ENCODE data around the gene CPNE2.

- no peak for TF ChIP-seq POLR2A (IDR thresholded peaks at IDR 0.05)
- no peak for TF ChIP-seq CTCF (IDR thresholded peaks at IDR 0.05)
- TF ChIP-seq POLR2AphosphoS5 (IDR thresholded peaks at IDR 0.05), result no peak
- TF ChIP-seq EP300 (IDR thresholded peaks at IDR 0.05; ENCODE audit: low read depth), result no peak
Observed at GRCh38 chr16:57159447-57159846, 67.1 kb downstream of the CPNE2 start.
